Upper lobe of right lung (tissue), 1 donor: Measurements from ENCODE around the gene GAN. TPM values are rescaled to one million over a fixed set of nuclear protein-coding genes. Genes with fewer than 3 reads are reported as not detected.

Source experiments
- ATAC-seq: fragments of 200-7000 bp; cut with Tn5 transposase; one replicate; pipeline ENCODE4 v1.9.1; 2020; ENCODE audit warnings: mild to moderate bottlenecking, moderate library complexity
- DNase-seq: peaks from one replicate; pipeline ENCODE4 v3.0.0-alpha.2; 2020
- H3K27ac ChIP-seq: fragments of 200-600 bp; one replicate; pipeline ENCODE4 v1.8.0; 2022
- H3K27me3 ChIP-seq: fragments of 200-600 bp; one replicate; pipeline ENCODE4 v1.8.0; 2022; ENCODE audit warnings: mild to moderate bottlenecking
- H3K36me3 ChIP-seq: fragments of 200-600 bp; one replicate; pipeline ENCODE4 v1.8.0; 2022
- H3K4me1 ChIP-seq: fragments of 200-600 bp; one replicate; pipeline ENCODE4 v1.8.0; 2022
- H3K4me3 ChIP-seq: fragments of 200-600 bp; one replicate; pipeline ENCODE4 v1.8.0; 2022; ENCODE audit warnings: mild to moderate bottlenecking
- H3K9me3 ChIP-seq: fragments of 200-600 bp; one replicate; pipeline ENCODE4 v1.8.0; 2022
- intact Hi-C: fragments of 100-400 bp; cut with DNase I; formaldehyde crosslinking; loops from one replicate; pipeline ENCODE4 v1.11.0; 2022
- total RNA-seq: library from RNA; stranded (reverse); fragmentation: NEBNext Ultra II Directional; extraction: Animal tissue kit (Norgen Biotek cat#: 25700); gene quantifications from one replicate; pipeline ENCODE4 v1.2.1, GENCODE V29; 2021
- TF ChIP-seq, protein P1 (sequence below): fragments of 200-600 bp; IDR thresholded peaks from one replicate; pipeline ENCODE4 v1.8.0; 2022; ENCODE audit warnings: antibody characterized with exemption
- donor health status: DM: no; HTN: yes; CAD: no; lungs with severe emphysema.

GAN gene
- total RNA-seq, 1 donor from 2014 or later, result 7.3 TPM

DNA sequence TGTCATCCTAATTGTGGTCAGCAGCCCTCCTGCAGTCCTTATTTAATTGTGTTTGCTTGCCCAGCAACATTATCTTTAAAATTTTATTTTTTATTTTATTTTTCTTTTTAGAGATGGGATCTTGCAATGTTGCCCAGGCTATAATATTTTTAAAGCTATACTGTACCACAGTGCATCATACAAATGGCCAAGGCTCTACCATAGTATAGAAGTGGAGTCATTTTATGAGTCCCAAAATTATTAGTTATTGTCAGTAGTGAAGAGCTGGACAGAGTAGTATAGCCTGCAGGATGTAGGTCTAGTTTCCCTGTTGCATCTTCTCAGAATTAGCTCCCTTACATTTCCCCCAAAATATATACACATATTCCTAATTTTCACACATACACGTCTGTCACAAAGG, 44.1 kb downstream of the GAN start:
- Histone ChIP-seq H3K4me3 (no peak overlapping the region), H3K9me3 (no peaks in the 10 kb centered on the region), H3K27me3 (no peaks in the 10 kb centered on the region), H3K4me1 (no peaks in the 10 kb centered on the region), H3K36me3 (peaks cover 34% of the 10 kb centered on the region), H3K27ac (no peak overlapping the region)
- intact Hi-C loops, result no loop called here
- TF ChIP-seq, protein P1, sequence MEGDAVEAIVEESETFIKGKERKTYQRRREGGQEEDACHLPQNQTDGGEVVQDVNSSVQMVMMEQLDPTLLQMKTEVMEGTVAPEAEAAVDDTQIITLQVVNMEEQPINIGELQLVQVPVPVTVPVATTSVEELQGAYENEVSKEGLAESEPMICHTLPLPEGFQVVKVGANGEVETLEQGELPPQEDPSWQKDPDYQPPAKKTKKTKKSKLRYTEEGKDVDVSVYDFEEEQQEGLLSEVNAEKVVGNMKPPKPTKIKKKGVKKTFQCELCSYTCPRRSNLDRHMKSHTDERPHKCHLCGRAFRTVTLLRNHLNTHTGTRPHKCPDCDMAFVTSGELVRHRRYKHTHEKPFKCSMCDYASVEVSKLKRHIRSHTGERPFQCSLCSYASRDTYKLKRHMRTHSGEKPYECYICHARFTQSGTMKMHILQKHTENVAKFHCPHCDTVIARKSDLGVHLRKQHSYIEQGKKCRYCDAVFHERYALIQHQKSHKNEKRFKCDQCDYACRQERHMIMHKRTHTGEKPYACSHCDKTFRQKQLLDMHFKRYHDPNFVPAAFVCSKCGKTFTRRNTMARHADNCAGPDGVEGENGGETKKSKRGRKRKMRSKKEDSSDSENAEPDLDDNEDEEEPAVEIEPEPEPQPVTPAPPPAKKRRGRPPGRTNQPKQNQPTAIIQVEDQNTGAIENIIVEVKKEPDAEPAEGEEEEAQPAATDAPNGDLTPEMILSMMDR, result no peak
- ATAC-seq, result no peak
- no peak for DNase-seq

DNA sequence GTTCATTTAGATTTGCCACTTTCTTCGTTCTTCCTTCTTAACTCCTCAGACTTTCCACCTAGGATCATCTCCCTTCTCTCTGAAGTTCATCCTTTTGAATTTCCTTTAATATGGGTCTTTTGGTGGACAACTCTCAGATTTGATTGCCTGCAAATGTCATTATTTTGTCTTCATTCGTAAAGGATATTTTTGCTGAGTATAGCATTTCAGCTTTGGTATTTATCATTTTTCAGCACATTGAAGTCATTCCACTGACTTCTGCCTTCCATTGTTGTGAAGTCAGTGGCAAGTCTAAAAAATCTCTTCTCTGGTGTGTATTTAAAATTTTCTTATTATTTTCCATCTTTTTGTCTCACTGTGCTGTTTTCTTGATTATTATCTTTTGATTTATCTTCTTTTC, 45.4 kb downstream of the GAN start:
- TF ChIP-seq, protein P1, result no peak
- ATAC-seq (no peak), DNase-seq (no peak)
- Histone ChIP-seq H3K27ac (no peak overlapping the region), H3K4me3 (no peak overlapping the region), H3K36me3 (peaks cover 44% of the 10 kb centered on the region), H3K9me3 (no peaks in the 10 kb centered on the region), H3K27me3 (no peaks in the 10 kb centered on the region), H3K4me1 (no peaks in the 10 kb centered on the region)
- intact Hi-C loops, result no loop called here

DNA sequence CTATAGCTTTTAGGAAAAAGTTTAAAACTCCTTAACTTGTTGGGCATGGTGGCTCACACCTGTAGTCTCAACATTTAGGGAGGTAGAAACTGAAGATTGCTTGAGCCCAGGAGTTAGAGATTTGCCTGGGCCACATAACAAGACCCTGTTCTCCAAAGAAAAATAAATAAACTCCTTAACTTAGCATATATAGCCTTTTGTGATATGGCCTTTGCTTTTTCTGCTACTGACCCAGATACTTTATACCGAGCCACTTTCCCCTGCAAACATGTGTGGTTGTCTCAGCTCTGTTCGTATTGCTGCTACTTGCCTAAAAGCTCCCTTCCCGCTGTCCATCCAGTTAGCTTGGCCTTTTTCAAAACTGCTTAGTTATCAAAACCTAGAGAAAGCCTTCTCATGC, 51.0 kb downstream of the GAN start:
- no peaks in the 10 kb centered on the region for H3K4me1 ChIP-seq
- DNase-seq, result no peak
- peaks cover 54% of the 10 kb centered on the region for H3K36me3 ChIP-seq
- TF ChIP-seq, protein P1, result no peak
- H3K27ac ChIP-seq, result no peak overlapping the region
- ATAC-seq, result no peak
- no peaks in the 10 kb centered on the region for H3K9me3 ChIP-seq
- intact Hi-C loops, result loop anchor here (5.0 kb wide), 1 partner anchor 357 kb away; no protein-coding TSS in a partner anchor
- no peaks in the 10 kb centered on the region for H3K27me3 ChIP-seq
- H3K4me3 ChIP-seq, result no peak overlapping the region

DNA sequence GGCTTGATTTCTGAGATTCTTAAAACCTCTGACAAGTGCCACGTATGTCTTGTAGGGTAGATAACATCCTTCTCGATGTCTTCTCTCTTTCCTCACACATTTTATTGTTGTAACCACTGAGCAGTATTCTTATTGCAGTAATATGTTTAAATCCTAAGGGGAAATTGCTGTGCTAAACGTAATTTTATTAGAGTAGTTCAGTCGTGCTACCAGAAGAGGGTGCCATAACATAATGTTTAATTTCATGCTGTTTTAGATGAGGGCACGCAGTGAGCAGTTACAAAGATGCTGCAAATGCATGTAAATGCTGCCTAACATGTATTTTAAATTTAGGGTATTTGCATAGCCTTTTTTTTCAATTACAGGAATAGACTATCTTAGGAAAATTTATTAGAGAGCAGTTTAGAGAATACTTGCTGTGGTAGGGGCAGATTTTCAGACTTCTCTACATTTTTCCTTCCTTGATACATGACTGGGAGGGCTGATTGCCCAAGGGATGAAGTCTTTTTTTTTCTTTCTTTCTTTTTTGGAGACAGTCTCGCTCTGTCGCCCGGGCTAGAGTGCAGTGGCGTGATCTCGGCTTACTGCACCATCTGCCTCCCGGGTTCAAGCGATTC, 51.7 kb downstream of the GAN start:
- no peak for DNase-seq
- TF ChIP-seq, protein P1, result peak; percentile 75
- Histone ChIP-seq H3K36me3 (peaks cover 56% of the 10 kb centered on the region), H3K27ac (no peak overlapping the region), H3K27me3 (no peaks in the 10 kb centered on the region), H3K4me1 (no peaks in the 10 kb centered on the region), H3K4me3 (no peak overlapping the region), H3K9me3 (no peaks in the 10 kb centered on the region)
- ATAC-seq, result peak; percentile 85
- intact Hi-C loops, result loop anchor here (5.0 kb wide), 1 partner anchor 356 kb away; no protein-coding TSS in a partner anchor

DNA sequence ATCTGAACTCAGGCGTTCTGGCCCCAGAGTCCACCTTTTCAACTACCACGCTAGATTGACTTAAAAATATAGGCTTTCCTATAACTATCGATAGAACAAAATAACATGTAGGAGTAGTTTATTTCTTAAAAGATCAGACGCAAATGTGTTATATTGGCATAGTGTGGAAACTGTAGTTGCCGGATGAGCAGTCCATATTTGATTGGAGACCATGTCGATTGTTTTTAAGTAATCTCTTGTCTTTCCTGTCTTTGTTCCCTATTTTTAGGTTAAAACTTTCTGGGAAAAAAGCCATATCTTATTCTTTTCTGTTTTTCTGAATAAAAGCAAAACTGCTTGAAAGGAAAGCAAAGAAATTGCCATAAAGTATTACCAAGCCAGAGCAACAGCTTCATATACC, 53.1 kb downstream of the GAN start:
- peaks cover 51% of the 10 kb centered on the region for H3K36me3 ChIP-seq
- no peaks in the 10 kb centered on the region for H3K9me3 ChIP-seq
- TF ChIP-seq, protein P1, result no peak
- H3K27me3 ChIP-seq, result no peaks in the 10 kb centered on the region
- intact Hi-C loops, result loop anchor here (5.0 kb wide), 1 partner anchor 354 kb away; no protein-coding TSS in a partner anchor
- no peak overlapping the region for H3K27ac ChIP-seq
- no peak overlapping the region for H3K4me3 ChIP-seq
- DNase-seq (no peak), ATAC-seq (no peak)
- no peaks in the 10 kb centered on the region for H3K4me1 ChIP-seq
